Measurements from ENCODE around the gene KRT86.

The KRT86 gene

DNA sequence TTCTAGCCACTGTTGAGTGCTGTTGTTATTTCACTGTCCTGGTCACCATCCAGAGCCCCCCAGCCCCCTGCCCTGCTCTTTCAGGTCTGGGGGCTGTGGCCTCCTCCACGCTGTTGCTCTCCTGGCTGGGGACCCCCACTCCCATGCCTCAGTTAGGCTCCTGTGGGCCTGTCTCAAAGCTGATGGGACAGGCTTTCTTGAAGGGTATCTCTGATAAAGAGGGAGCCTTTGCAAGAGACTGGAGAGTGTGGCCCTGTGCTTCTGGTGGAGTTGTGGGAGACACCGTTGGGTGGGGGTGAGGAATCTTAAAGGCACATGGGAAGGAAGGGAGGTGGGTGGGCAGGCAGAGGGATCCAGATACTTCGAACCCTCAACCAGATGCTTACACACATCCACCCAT is 12.2 kb upstream of the KRT86 start:
- no peak for TF ChIP-seq TEAD4 (IDR thresholded peaks at IDR 0.05)
- TF ChIP-seq, protein P1, sequence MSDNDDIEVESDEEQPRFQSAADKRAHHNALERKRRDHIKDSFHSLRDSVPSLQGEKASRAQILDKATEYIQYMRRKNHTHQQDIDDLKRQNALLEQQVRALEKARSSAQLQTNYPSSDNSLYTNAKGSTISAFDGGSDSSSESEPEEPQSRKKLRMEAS (IDR thresholded peaks at IDR 0.05), result no peak
- TF ChIP-seq NFIC (IDR thresholded peaks at IDR 0.05), result no peak
- TF ChIP-seq EGR1 (IDR thresholded peaks at IDR 0.05), result no peak

DNA sequence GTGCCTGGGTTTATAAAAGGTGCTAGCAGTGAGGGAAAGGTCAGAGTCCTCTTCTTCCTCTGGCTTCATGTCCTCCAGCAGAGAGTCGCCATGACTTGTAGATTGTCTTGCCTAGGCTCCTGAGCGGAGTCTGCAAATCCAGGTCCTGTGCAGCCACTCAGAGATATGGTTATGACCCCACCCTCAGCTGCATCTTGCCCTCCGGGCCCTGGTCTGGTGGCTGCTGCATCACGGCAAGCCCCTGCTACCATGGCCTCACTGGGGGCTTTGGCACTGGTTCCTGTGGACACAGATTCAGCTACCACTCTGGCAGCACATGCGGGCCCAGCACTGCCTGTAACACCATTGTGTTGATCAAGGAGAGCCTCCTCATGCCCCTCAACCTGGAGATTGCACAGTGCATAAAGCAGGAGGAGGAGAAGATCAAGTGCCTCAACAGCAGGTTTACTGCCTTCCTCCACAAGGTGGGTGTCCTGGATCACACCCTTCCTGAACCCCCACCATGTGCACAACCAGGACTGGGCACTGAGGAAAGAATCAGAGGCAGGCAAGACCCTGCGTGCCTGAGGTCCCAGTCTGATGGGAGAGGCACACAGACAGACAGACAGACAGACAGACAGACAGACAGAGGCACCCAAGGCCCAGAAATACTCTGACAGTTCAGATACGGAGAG is 10.5 kb upstream of the KRT86 start:
- no peak for TF ChIP-seq NFIC (IDR thresholded peaks at IDR 0.05)
- no peak for TF ChIP-seq RAD21 (IDR thresholded peaks at IDR 0.05; ENCODE audit: low read depth)
- no peak for TF ChIP-seq YY1 (IDR thresholded peaks at IDR 0.05; ENCODE audit: low read depth)

DNA sequence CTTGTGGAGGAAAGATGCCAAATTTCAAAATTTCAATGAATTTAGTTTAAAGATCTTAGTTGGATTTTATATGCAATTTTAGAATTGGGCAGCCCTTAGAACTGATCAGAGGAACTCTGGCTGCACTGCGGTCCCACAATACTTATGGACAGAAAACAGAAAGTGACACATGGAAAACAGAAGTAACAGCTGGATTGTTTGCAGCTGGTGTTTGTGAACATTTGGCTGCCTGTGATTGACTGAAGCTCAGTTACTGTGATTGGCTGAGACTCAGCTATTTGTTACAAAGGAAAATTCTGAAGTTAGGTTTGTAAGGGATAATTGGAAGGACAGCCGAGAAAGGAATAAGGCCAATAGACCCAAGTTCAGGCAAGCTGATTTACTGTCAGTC is 10.0 kb upstream of the KRT86 start:
- TF ChIP-seq EGR1 (IDR thresholded peaks at IDR 0.05) (no peak), TEAD4 (IDR thresholded peaks at IDR 0.05) (no peak), RAD21 (IDR thresholded peaks at IDR 0.05; ENCODE audit: low read depth) (no peak), TAF1 (IDR thresholded peaks at IDR 0.05; ENCODE audit: low read depth) (no peak), YY1 (IDR thresholded peaks at IDR 0.05; ENCODE audit: low read depth) (no peak), NFIC (IDR thresholded peaks at IDR 0.05) (no peak), EP300 (IDR thresholded peaks at IDR 0.05; ENCODE audit: borderline replicate concordance) (no peak), CEBPB (IDR thresholded peaks at IDR 0.05) (no peak), ZBTB7A (IDR thresholded peaks at IDR 0.05; ENCODE audit: low read depth) (no peak), CREB1 (IDR thresholded peaks at IDR 0.05; ENCODE audit: low read depth) (no peak)
- TF ChIP-seq, protein P2, sequence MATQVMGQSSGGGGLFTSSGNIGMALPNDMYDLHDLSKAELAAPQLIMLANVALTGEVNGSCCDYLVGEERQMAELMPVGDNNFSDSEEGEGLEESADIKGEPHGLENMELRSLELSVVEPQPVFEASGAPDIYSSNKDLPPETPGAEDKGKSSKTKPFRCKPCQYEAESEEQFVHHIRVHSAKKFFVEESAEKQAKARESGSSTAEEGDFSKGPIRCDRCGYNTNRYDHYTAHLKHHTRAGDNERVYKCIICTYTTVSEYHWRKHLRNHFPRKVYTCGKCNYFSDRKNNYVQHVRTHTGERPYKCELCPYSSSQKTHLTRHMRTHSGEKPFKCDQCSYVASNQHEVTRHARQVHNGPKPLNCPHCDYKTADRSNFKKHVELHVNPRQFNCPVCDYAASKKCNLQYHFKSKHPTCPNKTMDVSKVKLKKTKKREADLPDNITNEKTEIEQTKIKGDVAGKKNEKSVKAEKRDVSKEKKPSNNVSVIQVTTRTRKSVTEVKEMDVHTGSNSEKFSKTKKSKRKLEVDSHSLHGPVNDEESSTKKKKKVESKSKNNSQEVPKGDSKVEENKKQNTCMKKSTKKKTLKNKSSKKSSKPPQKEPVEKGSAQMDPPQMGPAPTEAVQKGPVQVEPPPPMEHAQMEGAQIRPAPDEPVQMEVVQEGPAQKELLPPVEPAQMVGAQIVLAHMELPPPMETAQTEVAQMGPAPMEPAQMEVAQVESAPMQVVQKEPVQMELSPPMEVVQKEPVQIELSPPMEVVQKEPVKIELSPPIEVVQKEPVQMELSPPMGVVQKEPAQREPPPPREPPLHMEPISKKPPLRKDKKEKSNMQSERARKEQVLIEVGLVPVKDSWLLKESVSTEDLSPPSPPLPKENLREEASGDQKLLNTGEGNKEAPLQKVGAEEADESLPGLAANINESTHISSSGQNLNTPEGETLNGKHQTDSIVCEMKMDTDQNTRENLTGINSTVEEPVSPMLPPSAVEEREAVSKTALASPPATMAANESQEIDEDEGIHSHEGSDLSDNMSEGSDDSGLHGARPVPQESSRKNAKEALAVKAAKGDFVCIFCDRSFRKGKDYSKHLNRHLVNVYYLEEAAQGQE (IDR thresholded peaks at IDR 0.05; ENCODE audit: low read depth), result no peak
- TF ChIP-seq, protein P3, sequence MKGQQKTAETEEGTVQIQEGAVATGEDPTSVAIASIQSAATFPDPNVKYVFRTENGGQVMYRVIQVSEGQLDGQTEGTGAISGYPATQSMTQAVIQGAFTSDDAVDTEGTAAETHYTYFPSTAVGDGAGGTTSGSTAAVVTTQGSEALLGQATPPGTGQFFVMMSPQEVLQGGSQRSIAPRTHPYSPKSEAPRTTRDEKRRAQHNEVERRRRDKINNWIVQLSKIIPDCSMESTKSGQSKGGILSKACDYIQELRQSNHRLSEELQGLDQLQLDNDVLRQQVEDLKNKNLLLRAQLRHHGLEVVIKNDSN (IDR thresholded peaks at IDR 0.05), result no peak

DNA sequence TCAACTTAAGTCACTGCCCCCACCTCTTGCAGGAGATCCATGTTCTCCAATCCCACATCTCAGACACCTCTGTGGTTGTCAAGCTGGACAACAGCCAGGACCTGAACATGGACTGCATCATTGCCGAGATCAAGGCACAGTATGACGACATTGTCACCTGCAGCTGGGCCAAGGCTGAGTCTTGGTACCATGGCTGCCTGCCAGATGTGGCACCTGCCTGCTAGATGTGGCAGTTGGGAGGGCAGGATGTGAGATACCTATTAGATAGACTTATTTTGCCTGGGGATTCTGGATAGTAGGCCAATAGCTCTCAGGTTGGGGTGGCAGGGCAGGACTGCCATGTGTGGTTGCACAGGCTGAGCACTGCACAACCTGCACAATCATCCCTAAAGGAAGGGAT is 7.9 kb upstream of the KRT86 start:
- TF ChIP-seq EGR1 (IDR thresholded peaks at IDR 0.05) (no peak), FOXM1 (IDR thresholded peaks at IDR 0.05; ENCODE audit: borderline replicate concordance, low read depth) (no peak), ZBTB7A (IDR thresholded peaks at IDR 0.05; ENCODE audit: low read depth) (no peak), RAD21 (IDR thresholded peaks at IDR 0.05; ENCODE audit: low read depth) (no peak), CREB1 (IDR thresholded peaks at IDR 0.05; ENCODE audit: low read depth) (no peak), NFIC (IDR thresholded peaks at IDR 0.05) (no peak), YY1 (IDR thresholded peaks at IDR 0.05; ENCODE audit: low read depth) (no peak), TCF12 (IDR thresholded peaks at IDR 0.05; ENCODE audit: low read depth) (no peak), TAF1 (IDR thresholded peaks at IDR 0.05; ENCODE audit: low read depth) (no peak), CEBPB (IDR thresholded peaks at IDR 0.05) (no peak)
- TF ChIP-seq, protein P1 (IDR thresholded peaks at IDR 0.05), result no peak
- TF ChIP-seq, protein P2 (IDR thresholded peaks at IDR 0.05; ENCODE audit: low read depth), result no peak
- TF ChIP-seq, protein P3 (IDR thresholded peaks at IDR 0.05), result no peak

DNA sequence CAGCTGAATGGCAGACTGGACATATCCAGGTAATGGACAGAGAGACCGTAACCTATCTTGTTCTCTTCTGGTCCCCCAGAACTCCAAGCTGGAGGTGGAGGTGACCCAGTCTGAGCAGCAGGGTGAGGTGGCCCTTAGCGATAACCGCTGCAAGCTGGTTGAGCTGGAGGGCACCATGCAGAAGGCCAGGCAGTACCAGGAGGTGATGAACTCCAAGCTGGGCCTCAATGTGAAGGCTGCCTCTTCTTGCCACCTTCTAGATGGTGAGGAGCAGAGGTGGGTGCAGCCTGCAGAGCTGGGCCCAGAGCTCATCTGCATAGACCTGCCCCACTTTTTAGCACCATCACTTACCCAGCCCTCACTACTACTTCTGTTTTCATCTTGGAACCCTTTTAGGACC is 7.2 kb upstream of the KRT86 start:
- no peak for TF ChIP-seq NFIC (IDR thresholded peaks at IDR 0.05)
- no peak for TF ChIP-seq RAD21 (IDR thresholded peaks at IDR 0.05; ENCODE audit: low read depth)
- TF ChIP-seq ZBTB7A (IDR thresholded peaks at IDR 0.05; ENCODE audit: low read depth), result no peak
- TF ChIP-seq, protein P3 (IDR thresholded peaks at IDR 0.05), result no peak
- no peak for TF ChIP-seq EGR1 (IDR thresholded peaks at IDR 0.05)
- TF ChIP-seq CEBPB (IDR thresholded peaks at IDR 0.05), result no peak
- no peak for TF ChIP-seq CREB1 (IDR thresholded peaks at IDR 0.05; ENCODE audit: low read depth)
- TF ChIP-seq TEAD4 (IDR thresholded peaks at IDR 0.05), result no peak
- TF ChIP-seq, protein P1 (IDR thresholded peaks at IDR 0.05), result no peak
- TF ChIP-seq YY1 (IDR thresholded peaks at IDR 0.05; ENCODE audit: low read depth), result no peak
- TF ChIP-seq, protein P2 (IDR thresholded peaks at IDR 0.05; ENCODE audit: low read depth), result no peak
- TF ChIP-seq FOXM1 (IDR thresholded peaks at IDR 0.05; ENCODE audit: borderline replicate concordance, low read depth), result no peak
- TF ChIP-seq TAF1 (IDR thresholded peaks at IDR 0.05; ENCODE audit: low read depth), result no peak
- no peak for TF ChIP-seq TCF12 (IDR thresholded peaks at IDR 0.05; ENCODE audit: low read depth)
- no peak for TF ChIP-seq EP300 (IDR thresholded peaks at IDR 0.05; ENCODE audit: borderline replicate concordance)
